ENCODE results near the gene ADAM20.

Gene ADAM20

GRCh38 chr14:70558356-70558755 lies 23.6 kb upstream of the ADAM20 start:
- H3K27ac ChIP-seq (ENCODE audit: extremely low read depth, low read depth, low read length): no peak overlapping the region
- no peaks in the 10 kb centered on the region for H3K9me3 ChIP-seq (ENCODE audit: control insufficient read depth, insufficient read depth, low read depth, low read length)
- TF ChIP-seq FEZF1 (tag by site-specific recombination; IDR thresholded peaks at IDR 0.05) (no peak), ZNF747 (tag by site-specific recombination; IDR thresholded peaks at IDR 0.05) (no peak), GFI1B (tag by site-specific recombination; IDR thresholded peaks at IDR 0.05) (no peak), ZFP69B (tag by site-specific recombination; IDR thresholded peaks at IDR 0.05) (no peak), ZNF704 (tag by site-specific recombination; IDR thresholded peaks at IDR 0.05) (no peak), SCRT1 (tag by site-specific recombination; IDR thresholded peaks at IDR 0.05; ENCODE audit: borderline replicate concordance) (no peak), ZNF571 (tag by site-specific recombination; IDR thresholded peaks at IDR 0.05) (no peak), KLF9 (tag by site-specific recombination; IDR thresholded peaks at IDR 0.05; ENCODE audit: low read depth) (no peak), ZNF76 (tag by site-specific recombination; IDR thresholded peaks at IDR 0.05; ENCODE audit: borderline replicate concordance, low read depth) (no peak), ZNF133 (tag by site-specific recombination; IDR thresholded peaks at IDR 0.05) (no peak), ZNF626 (tag by site-specific recombination; IDR thresholded peaks at IDR 0.05) (no peak), ZNF138 (tag by site-specific recombination; IDR thresholded peaks at IDR 0.05; ENCODE audit: borderline replicate concordance) (no peak)
- TF ChIP-seq, protein P1, sequence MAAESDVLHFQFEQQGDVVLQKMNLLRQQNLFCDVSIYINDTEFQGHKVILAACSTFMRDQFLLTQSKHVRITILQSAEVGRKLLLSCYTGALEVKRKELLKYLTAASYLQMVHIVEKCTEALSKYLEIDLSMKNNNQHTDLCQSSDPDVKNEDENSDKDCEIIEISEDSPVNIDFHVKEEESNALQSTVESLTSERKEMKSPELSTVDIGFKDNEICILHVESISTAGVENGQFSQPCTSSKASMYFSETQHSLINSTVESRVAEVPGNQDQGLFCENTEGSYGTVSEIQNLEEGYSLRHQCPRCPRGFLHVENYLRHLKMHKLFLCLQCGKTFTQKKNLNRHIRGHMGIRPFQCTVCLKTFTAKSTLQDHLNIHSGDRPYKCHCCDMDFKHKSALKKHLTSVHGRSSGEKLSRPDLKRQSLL (tag by site-specific recombination; IDR thresholded peaks at IDR 0.05): no peak
- TF ChIP-seq, protein P2, sequence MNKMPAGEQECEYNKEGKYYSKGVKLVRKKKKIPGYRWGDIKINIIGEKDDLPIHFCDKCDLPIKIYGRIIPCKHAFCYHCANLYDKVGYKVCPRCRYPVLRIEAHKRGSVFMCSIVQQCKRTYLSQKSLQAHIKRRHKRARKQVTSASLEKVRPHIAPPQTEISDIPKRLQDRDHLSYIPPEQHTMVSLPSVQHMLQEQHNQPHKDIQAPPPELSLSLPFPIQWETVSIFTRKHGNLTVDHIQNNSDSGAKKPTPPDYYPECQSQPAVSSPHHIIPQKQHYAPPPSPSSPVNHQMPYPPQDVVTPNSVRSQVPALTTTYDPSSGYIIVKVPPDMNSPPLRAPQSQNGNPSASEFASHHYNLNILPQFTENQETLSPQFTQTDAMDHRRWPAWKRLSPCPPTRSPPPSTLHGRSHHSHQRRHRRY (tag by site-specific recombination; IDR thresholded peaks at IDR 0.05): no peak
- peaks cover 0 to 10% of the 10 kb centered on the region in 2 experiments; a peak in 2 of 3 replicates for H3K36me3 ChIP-seq (ENCODE audit: control insufficient read depth in 2 of 2, insufficient read depth in 1 of 2, low read length in 2 of 2)
- CTCF ChIA-PET: interaction anchor here (0.6 to 1.0 kb wide), 2 partner anchors 9 to 176 kb away, joined by 3 to 4 read pairs; no protein-coding TSS in a partner anchor
- POLR2A ChIA-PET: no interaction called here
- H3K4me1 ChIP-seq (ENCODE audit: control insufficient read depth, insufficient read depth, low read length): no peaks in the 10 kb centered on the region
- no peak overlapping the region for H3K4me3 ChIP-seq (ENCODE audit: low read depth, low read length)

- ChIA-PET CTCF (no interaction called here), POLR2A (no interaction called here)
- TF ChIP-seq ZNF501 (tag by site-specific recombination; IDR thresholded peaks at IDR 0.05) (no peak), ZBTB8A (tag by site-specific recombination; IDR thresholded peaks at IDR 0.05) (no peak), ZNF280D (tag by site-specific recombination; IDR thresholded peaks at IDR 0.05) (no peak), ZNF311 (tag by site-specific recombination; IDR thresholded peaks at IDR 0.05; ENCODE audit: borderline replicate concordance) (no peak), FEZF1 (tag by site-specific recombination; IDR thresholded peaks at IDR 0.05) (no peak), ZNF473 (tag by site-specific recombination; IDR thresholded peaks at IDR 0.05) (no peak), BCL6B (tag by site-specific recombination; IDR thresholded peaks at IDR 0.05) (no peak), ZNF362 (tag by site-specific recombination; IDR thresholded peaks at IDR 0.05) (no peak)
- Histone ChIP-seq H3K36me3 (ENCODE audit: control insufficient read depth in 2 of 2, insufficient read depth in 1 of 2, low read length in 2 of 2) (no peaks in the 10 kb centered on the region; a peak in 1 of 3 replicates), H3K9me3 (ENCODE audit: control insufficient read depth, insufficient read depth, low read depth, low read length) (no peaks in the 10 kb centered on the region), H3K4me1 (ENCODE audit: control insufficient read depth, insufficient read depth, low read length) (no peaks in the 10 kb centered on the region), H3K4me3 (ENCODE audit: low read depth, low read length) (no peak overlapping the region), H3K27ac (ENCODE audit: extremely low read depth, low read depth, low read length) (no peak overlapping the region)
These were observed 21.1 kb upstream of the ADAM20 start for GRCh38 chr14:70555890-70556289.
